Neural cell (in vitro differentiated cells): ENCODE measurements around the gene VWA5B1. TPM values are rescaled to one million over a fixed set of nuclear protein-coding genes. Genes with fewer than 3 reads are reported as not detected.

Source experiments
- H2AFZ ChIP-seq: fragments of 200-600, 300-800 bp; sonication (generic), shearing (Covaris generic); 2 replicates; pipeline ENCODE4 v1.6.0; 2014; ENCODE audit warnings: low read depth, mild to moderate bottlenecking, antibody characterized with exemption, low read length, moderate library complexity
- H3F3A ChIP-seq: fragments of 200-600 bp; shearing (Covaris generic); 2 replicates; pipeline ENCODE4 v1.6.1; 2016; ENCODE audit warnings: mild to moderate bottlenecking, moderate library complexity, mixed read lengths, antibody characterized with exemption, low read length; ENCODE audit not compliant: insufficient read depth, poor library complexity, severe bottlenecking
- H3K27ac ChIP-seq: fragments of 200-600, 300-800 bp; sonication (generic), shearing (Covaris generic); 2 replicates; pipeline ENCODE4 v1.5.1; 2014; ENCODE audit warnings: mild to moderate bottlenecking, low read length, moderate library complexity
- H3K27me3 ChIP-seq: fragments of 300-800, 200-600 bp; sonication (generic), shearing (Covaris generic); 2 replicates; pipeline ENCODE4 v1.6.0; 2014; ENCODE audit warnings: mild to moderate bottlenecking, low read depth, low read length, moderate library complexity; ENCODE audit not compliant: insufficient read depth
- H3K36me3 ChIP-seq: fragments of 300-800, 200-600 bp; sonication (generic), shearing (Covaris generic); 2 replicates; pipeline ENCODE4 v1.5.1; 2014; ENCODE audit warnings: mild to moderate bottlenecking, antibody characterized with exemption, low read length, moderate library complexity; ENCODE audit not compliant: insufficient read depth
- H3K4me2 ChIP-seq: fragments of 300-800, 200-600 bp; sonication (generic), shearing (Covaris generic); 2 replicates; pipeline ENCODE4 v1.6.0; 2014; ENCODE audit warnings: mild to moderate bottlenecking, low read length
- H3K4me3 ChIP-seq: fragments of 300-800, 200-600 bp; sonication (generic), shearing (Covaris generic); 2 replicates; pipeline ENCODE4 v1.5.1; 2014; ENCODE audit warnings: mild to moderate bottlenecking, low read length, moderate library complexity
- H3K79me2 ChIP-seq: fragments of 200-600 bp; shearing (Covaris generic); replicated peaks from 2 replicates; pipeline ENCODE4 v1.6.0; 2014; ENCODE audit warnings: mild to moderate bottlenecking, low read length, moderate library complexity; ENCODE audit not compliant: insufficient read depth
- H3K9ac ChIP-seq: fragments of 300-800, 200-600 bp; sonication (generic), shearing (Covaris generic); 2 replicates; pipeline ENCODE4 v1.6.1; 2016; ENCODE audit warnings: mild to moderate bottlenecking, low read length, mixed read lengths
- H3K9me2 ChIP-seq: fragments of 200-600 bp; shearing (Covaris generic); 2 replicates; pipeline ENCODE4 v1.6.1; 2016; ENCODE audit warnings: mild to moderate bottlenecking, low read length, mixed read lengths; ENCODE audit not compliant: insufficient read depth
- H3K9me3 ChIP-seq: fragments of 200-600, 300-800 bp; sonication (generic), shearing (Covaris generic); 2 replicates; pipeline ENCODE4 v1.6.1; 2016; ENCODE audit warnings: mild to moderate bottlenecking, mixed run types, low read length, moderate library complexity, mixed read lengths
- H4K20me1 ChIP-seq: fragments of 200-600 bp; shearing (Covaris generic); 2 replicates; pipeline ENCODE4 v1.6.1; 2016; ENCODE audit warnings: mild to moderate bottlenecking, mixed run types; ENCODE audit not compliant: insufficient read depth
- CTCF ChIP-seq: fragments of 450-650 bp; IDR thresholded peaks from 2 replicates; pipeline ENCODE4 v1.5.1; 2014; ENCODE audit warnings: antibody characterized with exemption, mild to moderate bottlenecking, moderate library complexity; ENCODE audit not compliant: poor library complexity, severe bottlenecking
- EP300 ChIP-seq: fragments of 450-650 bp; conservative IDR thresholded peaks from 2 replicates; pipeline ENCODE4 v1.6.1; 2014; ENCODE audit warnings: antibody characterized with exemption, mild to moderate bottlenecking, moderate library complexity; ENCODE audit not compliant: poor library complexity, severe bottlenecking
- EZH2 ChIP-seq: fragments of 200-600, 300-800 bp; shearing (Covaris generic), sonication (generic); IDR thresholded peaks from 2 replicates; pipeline ENCODE4 v1.6.1; 2014; ENCODE audit warnings: antibody characterized with exemption, low read length, borderline replicate concordance, mild to moderate bottlenecking; ENCODE audit not compliant: insufficient read depth, poor library complexity, severe bottlenecking
- MXI1 ChIP-seq: fragments of 450-650 bp; conservative IDR thresholded peaks from 2 replicates; pipeline ENCODE4 v1.6.1; 2014; ENCODE audit warnings: antibody characterized with exemption, mild to moderate bottlenecking; ENCODE audit not compliant: poor library complexity, severe bottlenecking
- POLR2AphosphoS5 ChIP-seq: IDR thresholded peaks from 2 replicates; pipeline ENCODE4 v1.6.1; 2012
- RAD21 ChIP-seq: fragments of 450-650 bp; conservative IDR thresholded peaks from 2 replicates; pipeline ENCODE4 v1.6.1; 2014; ENCODE audit warnings: antibody characterized with exemption, mild to moderate bottlenecking, moderate library complexity
- REST ChIP-seq: IDR thresholded peaks from 2 replicates; pipeline ENCODE4 v1.6.1; 2012; ENCODE audit warnings: borderline replicate concordance
- SMC3 ChIP-seq: fragments of 450-650 bp; conservative IDR thresholded peaks from 2 replicates; pipeline ENCODE4 v1.6.1; 2014; ENCODE audit warnings: antibody characterized with exemption, mild to moderate bottlenecking, moderate library complexity; ENCODE audit not compliant: poor library complexity
- TAF1 ChIP-seq: IDR thresholded peaks from 2 replicates; pipeline ENCODE4 v1.6.1; 2012; ENCODE audit warnings: low read depth
- polyA plus RNA-seq: library from polyadenylated mRNA; depleted of rRNA; stranded (reverse); fragments of >200 nt; gene quantifications from 2 replicates; pipeline ENCODE4 v1.2.3, GENCODE V29; 2014

Gene VWA5B1
- polyA plus RNA-seq, 1 donor from 2014 or later: 0.27 TPM

- Histone ChIP-seq H3K9me2 (no peaks in the 10 kb centered on the region), H3K4me3 (peak overlapping the region; percentile 34), H3F3A (no peaks in the 10 kb centered on the region), H3K79me2 (no peaks in the 10 kb centered on the region), H3K9ac (no peak overlapping the region), H3K9me3 (no peaks in the 10 kb centered on the region), H3K27me3 (no peaks in the 10 kb centered on the region), H3K36me3 (no peaks in the 10 kb centered on the region), H3K27ac (no peak overlapping the region), H2AFZ (no peak overlapping the region), H4K20me1 (no peaks in the 10 kb centered on the region), H3K4me2 (no peak overlapping the region)
- TF ChIP-seq TAF1 (no peak), CTCF (no peak), REST (no peak), EP300 (no peak), MXI1 (no peak), RAD21 (no peak), EZH2 (no peak), SMC3 (no peak), POLR2AphosphoS5 (no peak)
Measured at GRCh38 chr1:20343149-20343937, 52.7 kb downstream of the VWA5B1 start.

GRCh38 chr1:20343938-20344302, 53.2 kb downstream of the VWA5B1 start:
- H3K9me3 ChIP-seq: no peaks in the 10 kb centered on the region
- no peak overlapping the region for H2AFZ ChIP-seq
- no peaks in the 10 kb centered on the region for H3K79me2 ChIP-seq
- no peak overlapping the region for H3K27ac ChIP-seq
- H3K4me2 ChIP-seq: no peak overlapping the region
- H3F3A ChIP-seq: no peaks in the 10 kb centered on the region
- no peaks in the 10 kb centered on the region for H3K9me2 ChIP-seq
- no peak overlapping the region for H3K4me3 ChIP-seq
- H3K9ac ChIP-seq: no peak overlapping the region
- H4K20me1 ChIP-seq: no peaks in the 10 kb centered on the region
- no peaks in the 10 kb centered on the region for H3K27me3 ChIP-seq
- no peaks in the 10 kb centered on the region for H3K36me3 ChIP-seq
- no peak for TF ChIP-seq EP300
- no peak for TF ChIP-seq MXI1
- TF ChIP-seq TAF1: no peak
- no peak for TF ChIP-seq CTCF
- no peak for TF ChIP-seq REST
